ENCODE measurements around the gene TENM4. TPM values are rescaled to one million over a fixed set of nuclear protein-coding genes. Genes with fewer than 3 reads are reported as not detected.

The TENM4 gene
- polyA plus RNA-seq, 1 donor from 2014 or later, result 16.8 TPM

GRCh38 chr11:78901831-78902230, 539.0 kb downstream of the TENM4 start:
- no peak overlapping the region for H2AFZ ChIP-seq (ENCODE audit: low read depth, low read length)

GRCh38 chr11:78898266-78898775, 542.5 kb downstream of the TENM4 start:
- H3K9ac ChIP-seq (ENCODE audit: low read length), result no peak overlapping the region
- H3K9me3 ChIP-seq (ENCODE audit: low read length), result no peaks in the 10 kb centered on the region
- no peaks in the 10 kb centered on the region for H3F3A ChIP-seq (ENCODE audit: insufficient read depth, low read length, poor library complexity, severe bottlenecking)
- H3K4me3 ChIP-seq (ENCODE audit: low read length), result no peak overlapping the region
- H3K27me3 ChIP-seq (ENCODE audit: insufficient read depth, low read depth, low read length), result no peaks in the 10 kb centered on the region
- no peaks in the 10 kb centered on the region for H4K20me1 ChIP-seq (ENCODE audit: insufficient read depth)
- H3K36me3 ChIP-seq (ENCODE audit: insufficient read depth, low read length), result no peaks in the 10 kb centered on the region
- no peaks in the 10 kb centered on the region for H3K79me2 ChIP-seq (replicated peaks; ENCODE audit: insufficient read depth, low read length)
- H3K9me2 ChIP-seq (ENCODE audit: insufficient read depth, low read length), result no peaks in the 10 kb centered on the region
- no peak overlapping the region for H2AFZ ChIP-seq (ENCODE audit: low read depth, low read length)
- H3K4me2 ChIP-seq (ENCODE audit: low read length), result no peak overlapping the region
- no peak overlapping the region for H3K27ac ChIP-seq (ENCODE audit: low read length)
- no peak for TF ChIP-seq TAF1 (IDR thresholded peaks at IDR 0.05; ENCODE audit: low read depth)
- no peak for TF ChIP-seq SMC3 (conservative IDR thresholded peaks at IDR 0.05; ENCODE audit: poor library complexity)
- TF ChIP-seq MXI1 (conservative IDR thresholded peaks at IDR 0.05; ENCODE audit: poor library complexity, severe bottlenecking), result no peak
- TF ChIP-seq POLR2AphosphoS5 (IDR thresholded peaks at IDR 0.05), result no peak
- TF ChIP-seq EP300 (conservative IDR thresholded peaks at IDR 0.05; ENCODE audit: poor library complexity, severe bottlenecking), result no peak
- TF ChIP-seq CTCF (IDR thresholded peaks at IDR 0.05; ENCODE audit: poor library complexity, severe bottlenecking), result no peak
- TF ChIP-seq RAD21 (conservative IDR thresholded peaks at IDR 0.05), result no peak
- TF ChIP-seq EZH2 (IDR thresholded peaks at IDR 0.05; ENCODE audit: borderline replicate concordance, insufficient read depth, low read length, poor library complexity, severe bottlenecking), result no peak

More at GRCh38 chr11:78901831-78902230, 539.0 kb downstream of the TENM4 start:
- H3K36me3 ChIP-seq (ENCODE audit: insufficient read depth, low read length), result no peaks in the 10 kb centered on the region
- no peak overlapping the region for H3K9ac ChIP-seq (ENCODE audit: low read length)
- TF ChIP-seq SMC3 (conservative IDR thresholded peaks at IDR 0.05; ENCODE audit: poor library complexity) (no peak), EZH2 (IDR thresholded peaks at IDR 0.05; ENCODE audit: borderline replicate concordance, insufficient read depth, low read length, poor library complexity, severe bottlenecking) (no peak), EP300 (conservative IDR thresholded peaks at IDR 0.05; ENCODE audit: poor library complexity, severe bottlenecking) (no peak), MXI1 (conservative IDR thresholded peaks at IDR 0.05; ENCODE audit: poor library complexity, severe bottlenecking) (no peak), TAF1 (IDR thresholded peaks at IDR 0.05; ENCODE audit: low read depth) (no peak), RAD21 (conservative IDR thresholded peaks at IDR 0.05) (no peak), POLR2AphosphoS5 (IDR thresholded peaks at IDR 0.05) (no peak), REST (IDR thresholded peaks at IDR 0.05; ENCODE audit: borderline replicate concordance) (no peak), CTCF (IDR thresholded peaks at IDR 0.05; ENCODE audit: poor library complexity, severe bottlenecking) (no peak)
- H3K4me2 ChIP-seq (ENCODE audit: low read length), result no peak overlapping the region
- no peaks in the 10 kb centered on the region for H3K79me2 ChIP-seq (replicated peaks; ENCODE audit: insufficient read depth, low read length)
- no peaks in the 10 kb centered on the region for H4K20me1 ChIP-seq (ENCODE audit: insufficient read depth)
- H3F3A ChIP-seq (ENCODE audit: insufficient read depth, low read length, poor library complexity, severe bottlenecking), result no peaks in the 10 kb centered on the region
- H3K9me3 ChIP-seq (ENCODE audit: low read length), result no peaks in the 10 kb centered on the region
- no peak overlapping the region for H3K4me3 ChIP-seq (ENCODE audit: low read length)
- H3K27me3 ChIP-seq (ENCODE audit: insufficient read depth, low read depth, low read length), result no peaks in the 10 kb centered on the region
- H3K9me2 ChIP-seq (ENCODE audit: insufficient read depth, low read length), result no peaks in the 10 kb centered on the region
- no peak overlapping the region for H3K27ac ChIP-seq (ENCODE audit: low read length)
